ENCODE data around the gene TIMM22. TPM values are rescaled to one million over a fixed set of nuclear protein-coding genes. Genes with fewer than 3 reads are reported as not detected.

The TIMM22 gene
- total RNA-seq, 1 experiment from 2014 or later = 14.0 TPM

DNA sequence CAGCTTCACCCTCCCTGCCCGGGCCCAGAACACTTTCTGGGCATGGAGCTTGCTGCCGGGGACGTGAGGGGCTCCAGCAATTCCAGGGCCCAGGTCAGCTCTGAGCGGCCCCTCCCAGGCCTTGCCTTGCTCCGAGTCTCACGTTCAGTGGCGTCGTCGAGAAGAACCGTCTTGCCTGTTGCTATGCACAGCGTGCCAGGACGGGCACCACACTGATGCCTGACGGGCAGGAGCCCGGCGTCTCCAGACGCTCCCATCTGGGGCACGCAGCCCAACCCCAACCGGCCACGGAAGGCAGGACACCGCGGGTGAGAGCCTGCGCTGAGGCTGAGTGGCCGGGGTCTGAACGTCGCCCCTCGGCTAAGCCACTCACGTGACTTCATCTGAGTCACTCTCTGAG, 27.1 kb downstream of the TIMM22 start:
- Histone ChIP-seq H3K27me3 (ENCODE audit: insufficient read depth, low read length) (no peaks in the 10 kb centered on the region), H3K9ac (ENCODE audit: low read length) (no peak overlapping the region), H3K79me2 (ENCODE audit: insufficient read depth, low read length) (no peaks in the 10 kb centered on the region), H2AFZ (ENCODE audit: low read depth, low read length, poor library complexity, severe bottlenecking) (no peak overlapping the region), H4K20me1 (ENCODE audit: insufficient read depth) (no peaks in the 10 kb centered on the region), H3K4me3 (replicated peaks in 1 of 2; ENCODE audit: low read depth in 1 of 2, low read length in 2 of 2) (no peak overlapping the region), H3K9me3 (ENCODE audit: control insufficient read depth in 1 of 2, insufficient read depth in 1 of 2, low read depth in 1 of 2, low read length in 2 of 2) (no peaks in the 10 kb centered on the region), H3K36me3 (ENCODE audit: control insufficient read depth in 1 of 2, insufficient read depth in 2 of 2, low read length in 2 of 2) (no peaks in the 10 kb centered on the region), H3K27ac (ENCODE audit: low read depth, low read length) (no peak overlapping the region), H3K4me2 (ENCODE audit: low read length) (no peak overlapping the region), H3K4me1 (ENCODE audit: control insufficient read depth in 1 of 2, insufficient read depth in 2 of 2, low read length in 2 of 2) (peaks cover 0 to under 1% of the 10 kb centered on the region in 2 experiments; a peak in 2 of 4 replicates), H3K9me2 (ENCODE audit: insufficient read depth) (no peaks in the 10 kb centered on the region)
- intact Hi-C loops (cut with micrococcal nuclease) = no loop called here
- DNase-seq (ENCODE audit: low read depth, low spot score) (no peak), ATAC-seq (no peak)
- ChIA-PET RAD21 (ENCODE audit: low non-redundant PET in 1 of 2, low total read pairs in 2 of 2, uncharacterized antibody in 2 of 2, unreplicated experiment in 2 of 2) (no interaction called here), POLR2A (no interaction called here), CTCF (no interaction called here)
- BruUV-seq (replicated peaks) = no TSS peak
- TF ChIP-seq ATF3 (IDR thresholded peaks at IDR 0.05) = no peak
- TF ChIP-seq YY1 (IDR thresholded peaks at IDR 0.05; ENCODE audit: extremely low read depth, insufficient replicate concordance, low read depth, low read length) = no peak
- no peak for TF ChIP-seq EGR1 (IDR thresholded peaks at IDR 0.05; ENCODE audit: low read depth)
- no peak for TF ChIP-seq JUND (IDR thresholded peaks at IDR 0.05)
- no peak for TF ChIP-seq CBX3 (IDR thresholded peaks at IDR 0.05; ENCODE audit: low read depth)
- no peak for TF ChIP-seq EZH2 (IDR thresholded peaks at IDR 0.05)
- no peak for TF ChIP-seq SRF (IDR thresholded peaks at IDR 0.05; ENCODE audit: low read depth)
- no peak for TF ChIP-seq RAD21 (IDR thresholded peaks at IDR 0.05; ENCODE audit: low read depth)
- TF ChIP-seq EZH2phosphoT487 (IDR thresholded peaks at IDR 0.05; ENCODE audit: borderline replicate concordance) = no peak
- TF ChIP-seq, protein P1, sequence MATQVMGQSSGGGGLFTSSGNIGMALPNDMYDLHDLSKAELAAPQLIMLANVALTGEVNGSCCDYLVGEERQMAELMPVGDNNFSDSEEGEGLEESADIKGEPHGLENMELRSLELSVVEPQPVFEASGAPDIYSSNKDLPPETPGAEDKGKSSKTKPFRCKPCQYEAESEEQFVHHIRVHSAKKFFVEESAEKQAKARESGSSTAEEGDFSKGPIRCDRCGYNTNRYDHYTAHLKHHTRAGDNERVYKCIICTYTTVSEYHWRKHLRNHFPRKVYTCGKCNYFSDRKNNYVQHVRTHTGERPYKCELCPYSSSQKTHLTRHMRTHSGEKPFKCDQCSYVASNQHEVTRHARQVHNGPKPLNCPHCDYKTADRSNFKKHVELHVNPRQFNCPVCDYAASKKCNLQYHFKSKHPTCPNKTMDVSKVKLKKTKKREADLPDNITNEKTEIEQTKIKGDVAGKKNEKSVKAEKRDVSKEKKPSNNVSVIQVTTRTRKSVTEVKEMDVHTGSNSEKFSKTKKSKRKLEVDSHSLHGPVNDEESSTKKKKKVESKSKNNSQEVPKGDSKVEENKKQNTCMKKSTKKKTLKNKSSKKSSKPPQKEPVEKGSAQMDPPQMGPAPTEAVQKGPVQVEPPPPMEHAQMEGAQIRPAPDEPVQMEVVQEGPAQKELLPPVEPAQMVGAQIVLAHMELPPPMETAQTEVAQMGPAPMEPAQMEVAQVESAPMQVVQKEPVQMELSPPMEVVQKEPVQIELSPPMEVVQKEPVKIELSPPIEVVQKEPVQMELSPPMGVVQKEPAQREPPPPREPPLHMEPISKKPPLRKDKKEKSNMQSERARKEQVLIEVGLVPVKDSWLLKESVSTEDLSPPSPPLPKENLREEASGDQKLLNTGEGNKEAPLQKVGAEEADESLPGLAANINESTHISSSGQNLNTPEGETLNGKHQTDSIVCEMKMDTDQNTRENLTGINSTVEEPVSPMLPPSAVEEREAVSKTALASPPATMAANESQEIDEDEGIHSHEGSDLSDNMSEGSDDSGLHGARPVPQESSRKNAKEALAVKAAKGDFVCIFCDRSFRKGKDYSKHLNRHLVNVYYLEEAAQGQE (IDR thresholded peaks at IDR 0.05; ENCODE audit: low read depth) = no peak
- TF ChIP-seq CEBPB (IDR thresholded peaks at IDR 0.05; ENCODE audit: low read depth) = no peak
- TF ChIP-seq ZBTB33 (IDR thresholded peaks at IDR 0.05; ENCODE audit: extremely low read depth, insufficient replicate concordance, low read length) = no peak
- TF ChIP-seq ZNF274 (IDR thresholded peaks at IDR 0.05; ENCODE audit: low read depth, low read length) = no peak
- TF ChIP-seq POLR2AphosphoS5 (IDR thresholded peaks at IDR 0.05; ENCODE audit: low read depth, low read length) = no peak

All from HCT116 (cell line).